GM19239 (cell line): ENCODE measurements around the gene AEBP1.

Experiments
- DNase-seq: peaks from one replicate; pipeline ENCODE4 v3.0.0; 2011; ENCODE audit warnings: low spot score; ENCODE audit not compliant: insufficient read length
- FAIRE-seq: peaks from 2 replicates; lab custom pipeline; 2011; peaks lifted over from hg19 to GRCh38; lab: Jason Lieb, UNC

The AEBP1 gene

GRCh38 chr7:44101966-44102845, 1.9 kb upstream of the AEBP1 start:
- FAIRE-seq (no peak), DNase-seq (no peak)

GRCh38 chr7:44102846-44103565, 1.1 kb upstream of the AEBP1 start:
- no peak for DNase-seq
- no peak for FAIRE-seq

GRCh38 chr7:44103566-44103922, 601 bp upstream of the AEBP1 start:
- DNase-seq (no peak), FAIRE-seq (no peak)

- DNase-seq (no peak), FAIRE-seq (peak; percentile 61)
Observed at GRCh38 chr7:44104860-44105771, 971 bp downstream of the AEBP1 start.

- no peak for DNase-seq
- no peak for FAIRE-seq
Observed at GRCh38 chr7:44105832-44106231, 1.7 kb downstream of the AEBP1 start.

- FAIRE-seq = no peak
- no peak for DNase-seq
Observed at GRCh38 chr7:44106311-44107065, 2.3 kb downstream of the AEBP1 start.

GRCh38 chr7:44107116-44107960, 3.2 kb downstream of the AEBP1 start:
- FAIRE-seq (no peak), DNase-seq (no peak)

GRCh38 chr7:44107961-44108767, 4.0 kb downstream of the AEBP1 start:
- no peak for FAIRE-seq
- no peak for DNase-seq

GRCh38 chr7:44108768-44109750, 4.9 kb downstream of the AEBP1 start:
- DNase-seq = no peak
- no peak for FAIRE-seq

- FAIRE-seq (no peak), DNase-seq (no peak)
Observed at GRCh38 chr7:44109991-44110390, 5.8 kb downstream of the AEBP1 start.

- DNase-seq = no peak
- FAIRE-seq = no peak
Observed at GRCh38 chr7:44110719-44111635, 6.8 kb downstream of the AEBP1 start.

GRCh38 chr7:44111761-44112160, 7.6 kb downstream of the AEBP1 start:
- FAIRE-seq (no peak), DNase-seq (no peak)

- no peak for FAIRE-seq
- no peak for DNase-seq
Observed at GRCh38 chr7:44112231-44112996, 8.3 kb downstream of the AEBP1 start.

GRCh38 chr7:44112997-44113763, 9.0 kb downstream of the AEBP1 start:
- no peak for DNase-seq
- FAIRE-seq = no peak
